ENCODE results near the gene CATSPER2.
"Not testable (repeated sequence)": the region's sequence is repeated elsewhere in the genome, so short reads cannot be mapped to it uniquely, and the experiment has no call there.

CATSPER2 gene

DNA sequence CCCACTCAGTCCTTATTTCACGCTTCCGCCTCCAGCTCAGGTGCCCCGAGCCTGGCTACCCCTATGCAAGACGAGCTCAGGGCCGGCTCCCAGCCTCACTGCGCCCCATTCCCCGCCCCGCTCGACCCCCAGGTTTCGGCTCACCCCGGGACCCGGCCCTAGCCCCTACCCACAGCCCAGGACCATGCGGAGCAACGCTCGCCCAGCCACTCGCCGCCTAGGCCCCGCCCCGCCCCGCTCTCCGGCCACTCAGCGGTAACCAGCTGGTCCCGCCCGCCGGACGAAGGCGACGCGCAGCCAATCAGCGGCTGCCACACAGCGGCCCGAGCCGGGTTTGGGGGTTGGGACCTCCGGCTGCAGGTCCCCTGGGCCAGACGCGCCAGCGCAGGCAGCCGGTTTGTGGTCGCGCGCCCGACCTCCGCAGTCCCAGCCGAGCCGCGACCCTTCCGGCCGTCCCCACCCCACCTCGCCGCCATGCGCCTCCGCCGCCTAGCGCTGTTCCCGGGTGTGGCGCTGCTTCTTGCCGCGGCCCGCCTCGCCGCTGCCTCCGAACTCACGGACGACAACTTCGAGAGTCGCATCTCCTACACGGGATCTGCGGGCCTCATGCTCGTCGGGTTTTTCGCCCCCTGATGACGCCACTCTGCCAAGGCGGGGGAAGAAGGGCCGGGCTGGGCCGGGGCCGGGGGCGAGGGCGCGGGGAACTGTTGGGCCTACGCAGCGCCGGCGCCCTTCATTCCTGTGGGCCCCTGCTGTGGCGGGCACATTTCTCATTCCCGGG, at the start of gene CATSPER2:
Gene CATSPER2 (minus strand): TSS at position 196 of the 781 bp plus-strand sequence. CDS start 783 bp downstream, outside the sequence.
- DNase-seq (ENCODE audit: low read depth): no peak

- not testable (repeated sequence) for DNase-seq (ENCODE audit: low read depth)
These were observed 44.7 kb upstream of the CATSPER2 start, which contains the start of gene CKMT1A for GRCh38 chr15:43693148-43694022. CKMT1A (plus strand) TSS chr15:43693859; CDS start chr15:43694051, 192 bp downstream.

DNA sequence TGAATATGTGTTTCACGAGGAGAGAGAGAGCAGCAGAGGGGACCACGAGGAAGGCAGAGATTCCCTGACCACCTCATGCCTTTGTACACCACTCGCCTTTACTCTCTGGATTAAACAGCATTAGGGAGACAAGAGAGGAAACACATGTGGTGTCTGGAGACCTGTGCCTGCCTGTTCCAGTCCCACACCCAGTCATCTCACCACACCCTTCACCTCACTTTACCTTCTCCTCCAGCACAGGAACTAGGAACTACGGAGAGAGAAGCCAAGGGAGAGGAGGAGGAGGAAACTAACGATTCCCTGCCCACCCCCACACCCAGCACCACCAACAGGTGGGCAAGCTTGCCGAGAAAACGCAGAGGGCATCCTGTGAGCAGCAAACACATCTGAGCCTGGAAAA, 44.0 kb upstream of the CATSPER2 start:
- not testable (repeated sequence) for DNase-seq (ENCODE audit: low read depth)

DNA sequence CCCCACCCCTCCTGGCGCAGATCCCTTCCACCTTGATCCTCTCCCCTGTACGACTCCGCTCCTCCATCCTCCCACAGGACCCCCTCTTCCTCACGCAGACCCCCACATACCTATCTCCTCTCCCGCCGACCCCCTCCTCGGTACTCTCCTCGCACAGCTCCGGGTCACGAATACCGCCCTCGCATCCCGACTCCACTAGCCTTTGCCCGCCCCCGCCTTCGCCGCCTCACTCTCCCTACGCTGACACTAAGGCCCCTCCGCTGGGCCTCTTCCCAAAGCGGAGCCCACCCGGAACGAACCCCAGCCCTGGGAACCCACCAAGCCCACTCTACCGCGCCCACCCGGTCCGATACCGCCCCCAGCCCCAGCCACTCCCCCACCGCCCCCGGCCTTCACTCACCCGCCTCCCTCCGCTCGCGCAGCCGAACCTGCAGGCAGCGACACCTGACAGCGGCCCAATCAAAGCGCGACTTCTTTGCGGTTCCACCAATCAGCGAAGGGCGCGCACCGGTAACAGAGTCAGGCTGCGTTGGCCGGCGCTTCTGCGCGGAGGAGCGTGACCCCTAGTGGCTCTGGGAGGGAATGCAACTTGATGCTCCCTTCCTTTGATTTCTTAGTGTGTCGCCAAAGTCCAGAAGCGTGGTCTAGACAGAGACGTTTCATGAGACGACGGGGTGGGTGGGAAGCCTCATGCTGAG, 41.1 kb upstream of the CATSPER2 start:
- DNase-seq (ENCODE audit: low read depth): not testable (repeated sequence)

- DNase-seq (ENCODE audit: low read depth): not testable (repeated sequence)
These were observed 25.5 kb upstream of the CATSPER2 start for GRCh38 chr15:43674175-43674574.

DNA sequence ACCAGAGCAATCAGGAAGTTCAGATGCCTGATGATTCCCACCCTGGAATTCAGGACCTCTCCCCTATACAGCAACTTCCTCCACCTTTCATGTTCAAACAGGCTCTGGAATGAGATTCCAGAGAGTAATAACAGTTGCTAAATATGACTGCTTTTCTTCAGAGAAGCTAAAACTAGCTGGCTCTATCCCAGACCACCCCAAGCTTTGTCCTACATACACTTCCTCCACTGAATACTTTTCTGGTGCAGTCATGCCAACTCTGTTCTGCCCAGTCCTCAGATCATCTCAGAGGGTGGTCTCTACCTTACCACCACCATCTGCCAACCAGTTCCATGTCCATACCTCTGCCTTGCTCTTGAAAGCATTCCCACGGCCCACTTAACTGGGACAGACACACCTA, 17.5 kb upstream of the CATSPER2 start:
- DNase-seq (ENCODE audit: low read depth): not testable (repeated sequence)

DNA sequence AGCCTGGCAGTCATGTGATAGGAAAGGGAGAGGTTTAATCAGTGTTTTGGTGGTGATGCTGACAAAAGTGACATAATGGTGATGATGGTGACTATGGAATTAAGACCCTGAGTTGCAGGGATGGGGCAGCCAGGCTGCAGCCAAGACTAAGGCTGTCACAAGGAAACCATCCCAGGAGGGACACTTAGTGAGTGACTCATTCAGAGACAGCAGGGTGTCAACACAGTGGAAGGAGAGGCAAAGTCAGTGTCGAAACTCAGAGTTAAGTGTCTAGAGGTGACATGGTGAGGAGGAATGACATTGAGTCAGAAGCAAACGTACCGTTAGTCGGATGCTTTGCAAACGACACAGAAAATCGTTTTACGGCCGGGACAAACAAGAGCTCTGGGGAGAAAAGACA, 14.7 kb upstream of the CATSPER2 start:
- DNase-seq (ENCODE audit: low read depth): not testable (repeated sequence)

GRCh38 chr15:43662293-43662692, 13.6 kb upstream of the CATSPER2 start:
- not testable (repeated sequence) for DNase-seq (ENCODE audit: low read depth)

- DNase-seq (ENCODE audit: low read depth): not testable (repeated sequence)
These were observed 11.1 kb upstream of the CATSPER2 start for GRCh38 chr15:43659727-43660126.

DNA sequence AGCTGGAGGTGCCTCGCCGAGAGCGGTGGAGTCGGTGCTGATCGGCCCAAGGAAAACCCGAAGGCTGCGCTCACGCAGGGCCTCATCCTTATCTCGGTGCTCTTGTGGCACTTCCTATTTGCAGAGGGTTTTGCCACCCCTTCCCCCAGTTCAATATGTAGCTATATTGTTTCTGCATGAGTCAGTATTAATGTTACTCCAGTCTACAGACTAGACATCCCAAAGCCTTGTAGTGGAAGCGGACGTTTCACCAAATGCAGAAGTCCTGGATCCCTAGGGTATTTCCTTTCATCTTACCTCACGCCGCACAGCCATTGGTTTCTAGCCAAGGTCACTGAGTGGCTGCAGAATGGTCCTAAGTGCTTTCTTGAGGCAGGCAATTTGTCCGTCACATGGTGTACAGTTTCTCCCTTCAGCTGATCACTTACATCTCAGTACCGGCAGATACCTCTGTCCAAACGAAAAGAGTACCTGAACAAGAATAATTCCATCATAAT, 834 bp upstream of the CATSPER2 start:
- not testable (repeated sequence) for DNase-seq (ENCODE audit: low read depth)

GRCh38 chr15:43638464-43639204, 10.0 kb downstream of the CATSPER2 start:
- DNase-seq (ENCODE audit: low read depth): not testable (repeated sequence)

GRCh38 chr15:43626937-43627336, 21.7 kb downstream of the CATSPER2 start:
- DNase-seq (ENCODE audit: low read depth): not testable (repeated sequence)

DNA sequence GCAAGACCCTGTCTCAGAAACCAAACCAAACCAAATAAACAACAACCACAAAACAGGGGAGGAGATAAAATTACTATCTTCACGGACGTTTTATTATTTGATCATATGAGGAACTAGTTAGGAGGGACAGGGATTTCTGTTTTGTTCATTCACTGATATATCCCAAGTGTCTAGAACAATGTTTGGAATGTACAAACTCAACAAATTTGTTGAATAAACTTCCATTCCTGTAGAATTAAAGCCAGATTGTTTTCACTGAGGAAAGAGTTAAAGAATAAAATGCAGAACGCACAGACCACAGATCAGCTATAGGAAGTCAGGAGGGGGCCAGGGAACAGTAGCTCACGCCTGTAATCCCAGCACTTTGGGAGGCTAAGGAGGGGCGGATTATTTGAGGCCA, 23.5 kb downstream of the CATSPER2 start:
- DNase-seq (ENCODE audit: low read depth): no peak

DNA sequence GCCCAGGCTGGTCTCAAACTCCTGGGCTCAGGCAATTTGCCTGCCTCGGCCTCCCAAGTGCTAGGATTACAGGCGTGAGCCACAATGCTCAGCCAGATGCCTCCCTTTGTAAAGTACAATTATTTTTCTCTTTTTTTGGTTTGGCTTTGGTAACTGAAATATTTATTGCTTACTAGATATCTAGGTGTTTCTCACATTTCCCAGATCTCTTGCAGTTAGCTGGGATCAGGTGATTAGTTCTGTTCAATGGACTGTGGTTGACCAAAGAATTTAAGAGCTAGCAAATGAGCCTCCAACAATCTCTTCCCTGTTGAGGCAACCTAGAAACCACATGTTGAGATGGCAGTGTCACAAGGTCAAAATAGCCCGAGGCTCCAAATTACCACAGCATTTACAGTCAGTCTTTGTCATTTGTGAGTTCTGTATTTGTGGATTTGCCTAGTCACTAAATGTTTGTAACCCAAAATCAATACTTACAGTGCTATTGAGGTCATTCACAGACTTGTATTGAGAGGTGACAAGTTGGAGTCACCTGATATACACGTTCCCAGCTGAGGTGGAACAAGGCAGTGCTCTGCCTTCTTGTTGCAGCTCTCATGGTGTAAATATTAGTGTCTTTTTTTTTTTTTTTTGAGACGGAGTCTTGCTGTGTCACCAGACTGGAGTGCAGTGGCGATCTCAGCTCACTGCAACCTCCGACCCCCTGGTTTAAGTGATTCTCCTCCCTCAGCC, 26.4 kb downstream of the CATSPER2 start:
- DNase-seq (ENCODE audit: low read depth): not testable (repeated sequence)

DNA sequence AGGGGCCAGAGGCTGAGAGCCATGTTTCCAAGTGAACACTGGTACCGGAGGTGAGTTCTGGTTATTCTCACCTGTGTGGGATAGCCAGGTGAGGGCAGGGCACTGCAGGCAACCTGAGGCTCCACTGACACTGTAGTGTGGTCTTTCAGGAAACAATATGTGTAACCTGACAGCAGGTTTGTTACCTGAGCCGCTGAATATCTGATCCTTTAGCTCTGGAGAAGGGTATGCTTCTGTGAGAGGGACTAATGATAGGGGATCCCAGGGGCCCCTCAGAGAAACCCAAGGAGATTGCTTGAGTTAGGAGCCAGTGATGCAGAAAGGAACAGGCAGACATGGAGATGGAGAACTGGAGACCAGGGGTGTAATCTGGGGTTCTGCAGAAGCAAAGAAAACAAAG, 29.9 kb downstream of the CATSPER2 start, which contains the start of gene STRC:
Gene STRC (minus strand): TSS at position 101 of the 400 bp plus-strand sequence. CDS start 78 bp downstream, at position 23.
- DNase-seq (ENCODE audit: low read depth): not testable (repeated sequence)

DNA sequence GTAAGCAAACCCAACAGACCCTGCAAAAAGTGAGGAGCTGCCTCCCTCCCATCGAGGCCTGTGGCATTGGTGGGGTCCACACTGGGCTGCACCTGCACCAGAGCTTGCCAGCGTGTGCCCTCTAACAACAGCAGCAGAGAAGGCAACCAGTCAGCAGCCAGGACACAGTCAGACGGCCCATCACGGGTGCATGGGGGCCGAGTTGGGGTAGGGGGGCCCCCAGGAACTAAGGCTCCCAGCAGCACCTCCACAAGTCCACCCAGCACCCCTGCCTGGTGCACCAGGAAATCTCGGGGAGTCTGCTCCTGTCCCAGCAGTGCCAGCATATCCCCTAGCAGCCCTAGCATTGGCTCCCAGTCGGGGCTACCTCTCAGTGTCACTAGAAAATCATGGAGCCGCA, 30.9 kb downstream of the CATSPER2 start:
- DNase-seq (ENCODE audit: low read depth): not testable (repeated sequence)

GRCh38 chr15:43602233-43602632, 46.4 kb downstream of the CATSPER2 start:
- DNase-seq (ENCODE audit: low read depth): not testable (repeated sequence)

DNA sequence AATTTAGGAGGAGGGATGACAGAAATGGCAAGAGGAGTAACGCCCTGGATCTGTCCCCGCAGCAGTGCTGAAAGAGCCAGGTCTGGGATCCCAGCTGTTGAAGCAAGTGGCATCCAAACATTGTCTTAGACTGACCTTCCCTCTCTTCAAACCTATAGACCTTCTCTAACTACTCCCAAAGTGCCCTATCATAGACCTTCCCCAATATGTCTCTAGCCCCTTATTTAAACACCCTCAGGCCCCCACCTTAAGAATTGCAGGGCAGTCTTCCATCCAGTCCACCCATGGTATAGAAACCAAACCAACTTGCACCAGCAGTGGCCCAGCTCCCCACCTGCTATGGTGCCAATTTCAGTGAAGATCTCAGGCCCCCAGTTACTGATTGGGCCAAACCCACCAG, 48.4 kb downstream of the CATSPER2 start:
- not testable (repeated sequence) for DNase-seq (ENCODE audit: low read depth)

- DNase-seq (ENCODE audit: low read depth): not testable (repeated sequence)
These were observed 49.5 kb downstream of the CATSPER2 start for GRCh38 chr15:43599131-43599530.
